IMR-90 (cell line): ENCODE results near the gene SYNPO2. TPM values are rescaled to one million over a fixed set of nuclear protein-coding genes. Genes with fewer than 3 reads are reported as not detected.

ENCODE experiments used
- ATAC-seq: fragments of 200-7000 bp; cut with Tn5 transposase; 2 replicates; pipeline ENCODE4 v1.9.1; 2020; ENCODE audit warnings: low read depth, mild to moderate bottlenecking, moderate library complexity
- BruUV-seq: library from RNA; stranded (reverse); fragments of 400-500 nt; replicated peaks from 2 replicates; lab custom pipeline; 2021; lab: Mats Ljungman, UMichigan
- CTCF ChIA-PET: fragments of 300-600 bp; formaldehyde crosslinking; extraction: SDS; loops from one replicate; lab custom pipeline; 2021; ENCODE audit warnings: antibody characterized with exemption; lab: Yijun Ruan, JAX
- POLR2A ChIA-PET: fragments of 300-600 bp; sonication (Branson Sonifier 250); formaldehyde crosslinking; loops from one replicate; lab custom pipeline; 2022; ENCODE audit warnings: antibody characterized with exemption; ENCODE audit not compliant: unreplicated experiment; lab: Charles Lee
- DNase-seq: peaks from one replicate; pipeline ENCODE4 v3.0.0; 2013
- H2AFZ ChIP-seq: replicated peaks from 2 replicates; pipeline ENCODE3; 2013; ENCODE audit warnings: low read length, mild to moderate bottlenecking; ENCODE audit not compliant: poor library complexity
- H2AK5ac ChIP-seq: 2 replicates; pipeline ENCODE4 v1.6.1; 2013; ENCODE audit warnings: low read depth, low read length, inconsistent platforms
- H2AK9ac ChIP-seq: replicated peaks from 2 replicates; pipeline ENCODE3; 2013; ENCODE audit warnings: mild to moderate bottlenecking, low read depth, low read length, moderate library complexity; ENCODE audit not compliant: poor library complexity
- H2BK120ac ChIP-seq: 2 replicates; pipeline ENCODE4 v1.6.1; 2013; ENCODE audit warnings: low read depth, low read length, inconsistent platforms
- H2BK15ac ChIP-seq: 3 replicates; pipeline ENCODE4 v1.6.1; 2013; ENCODE audit warnings: low read depth, low read length, inconsistent platforms
- H2BK20ac ChIP-seq: 2 replicates; pipeline ENCODE4 v1.6.1; 2013; ENCODE audit warnings: low read depth, mild to moderate bottlenecking, inconsistent platforms, low read length, moderate library complexity
- H2BK5ac ChIP-seq: 2 replicates; pipeline ENCODE4 v1.6.1; 2013; ENCODE audit warnings: mild to moderate bottlenecking, low read depth, low read length, inconsistent platforms; ENCODE audit not compliant: poor library complexity, severe bottlenecking
- H3K14ac ChIP-seq: replicated peaks from 2 replicates; pipeline ENCODE4 v1.6.1; 2013; ENCODE audit warnings: low read depth, low read length, inconsistent platforms
- H3K18ac ChIP-seq: 2 replicates; pipeline ENCODE4 v1.6.1; 2013; ENCODE audit warnings: low read depth, low read length, control low read depth
- H3K23ac ChIP-seq: 2 replicates; pipeline ENCODE4 v1.6.1; 2013; ENCODE audit warnings: low read depth, low read length, inconsistent platforms
- H3K27ac ChIP-seq: 2 replicates; pipeline ENCODE4 v1.5.1; 2013; ENCODE audit warnings: mild to moderate bottlenecking, control low read depth, low read length; ENCODE audit not compliant: insufficient read depth
- H3K27me3 ChIP-seq: 2 replicates; pipeline ENCODE4 v1.6.1; 2013; ENCODE audit warnings: low read length; ENCODE audit not compliant: control insufficient read depth, insufficient read depth
- H3K36me3 ChIP-seq: 2 replicates; pipeline ENCODE4 v1.6.1; 2013; ENCODE audit warnings: low read length, mixed read lengths; ENCODE audit not compliant: control insufficient read depth, insufficient read depth
- H3K4ac ChIP-seq: 2 replicates; pipeline ENCODE4 v1.6.1; 2013; ENCODE audit warnings: low read depth, low read length, inconsistent platforms
- H3K4me1 ChIP-seq: 2 replicates; pipeline ENCODE4 v1.6.1; 2013; ENCODE audit warnings: low read length, mixed read lengths; ENCODE audit not compliant: control insufficient read depth, insufficient read depth
- H3K4me2 ChIP-seq: 2 replicates; pipeline ENCODE4 v1.6.1; 2013; ENCODE audit warnings: low read depth, mild to moderate bottlenecking, control low read depth, low read length, moderate library complexity
- H3K4me3 ChIP-seq: 2 replicates; pipeline ENCODE4 v1.5.1; 2013; ENCODE audit warnings: low read depth, mild to moderate bottlenecking, control low read depth, low read length, moderate library complexity; ENCODE audit not compliant: insufficient read depth
- H3K56ac ChIP-seq: 2 replicates; pipeline ENCODE4 v1.6.1; 2013; ENCODE audit warnings: low read length, inconsistent platforms; ENCODE audit not compliant: insufficient read depth; ENCODE audit errors: extremely low read depth
- H3K79me1 ChIP-seq, 2 experiments: 2 replicates each; pipeline ENCODE4 v1.6.1; 2013; ENCODE audit warnings: low read length in 2 of 2, inconsistent platforms in 1 of 2, low read depth in 1 of 2
- H3K9ac ChIP-seq: 2 replicates; pipeline ENCODE4 v1.6.1; 2013; ENCODE audit warnings: low read depth, low read length, control low read depth
- H3K9me1 ChIP-seq: 2 replicates; pipeline ENCODE4 v1.6.1; 2013; ENCODE audit warnings: low read length, inconsistent platforms; ENCODE audit not compliant: insufficient read depth
- H3K9me3 ChIP-seq: 2 replicates; pipeline ENCODE4 v1.6.1; 2013; ENCODE audit warnings: low read length; ENCODE audit not compliant: control insufficient read depth, insufficient read depth
- H4K20me1 ChIP-seq: 2 replicates; pipeline ENCODE4 v1.6.1; 2013; ENCODE audit warnings: low read length, inconsistent platforms; ENCODE audit not compliant: insufficient read depth
- H4K5ac ChIP-seq: 2 replicates; pipeline ENCODE4 v1.6.1; 2013; ENCODE audit warnings: mild to moderate bottlenecking, low read depth, low read length, control low read depth
- H4K8ac ChIP-seq, 2 experiments: 2 replicates each; pipeline ENCODE4 v1.6.1; 2013; ENCODE audit warnings: low read depth in 2 of 2, low read length in 2 of 2, control low read depth in 1 of 2, inconsistent platforms in 1 of 2
- H4K91ac ChIP-seq: 2 replicates; pipeline ENCODE4 v1.6.1; 2013; ENCODE audit warnings: low read depth, low read length, inconsistent platforms; ENCODE audit not compliant: insufficient read depth
- CEBPB ChIP-seq: IDR thresholded peaks from 2 replicates; pipeline ENCODE4 v1.6.1; 2012; ENCODE audit warnings: low read depth, low read length, improper control_type of control experiment
- ELK1 ChIP-seq: fragments of 150-350 bp; IDR thresholded peaks from 2 replicates; pipeline ENCODE4 v1.6.1; 2016; ENCODE audit warnings: low read depth, mild to moderate bottlenecking, low read length, moderate library complexity, borderline replicate concordance
- FOS ChIP-seq: fragments of 150-350 bp; IDR thresholded peaks from 2 replicates; pipeline ENCODE4 v1.6.1; 2016; ENCODE audit warnings: low read depth, low read length
- MAFK ChIP-seq: IDR thresholded peaks from 2 replicates; pipeline ENCODE4 v1.6.1; 2012; ENCODE audit warnings: low read depth, low read length, improper control_type of control experiment
- MXI1 ChIP-seq: IDR thresholded peaks from 2 replicates; pipeline ENCODE4 v1.6.1; 2012; ENCODE audit warnings: low read depth, mild to moderate bottlenecking, low read length, moderate library complexity, borderline replicate concordance
- RFX5 ChIP-seq: IDR thresholded peaks from 2 replicates; pipeline ENCODE4 v1.8.0; 2012; ENCODE audit warnings: low read depth, mild to moderate bottlenecking, low read length, moderate library complexity
- SMC3 ChIP-seq: fragments of 150-350 bp; IDR thresholded peaks from 2 replicates; pipeline ENCODE4 v1.6.1; 2016; ENCODE audit warnings: low read depth, mild to moderate bottlenecking, antibody characterized with exemption, low read length, moderate library complexity
- USF2 ChIP-seq: fragments of 150-350 bp; IDR thresholded peaks from 2 replicates; pipeline ENCODE4 v1.6.1; 2017; ENCODE audit warnings: mild to moderate bottlenecking, antibody characterized with exemption, low read length, low read depth
- WGBS, 2 experiments: methylation state at CpG; one replicate each; pipeline versions ENCODE4 v1.1.5 to v1.1.7; 2013; ENCODE audit warnings: missing lambda C conversion rate in 2 of 2; ENCODE audit not compliant: insufficient read length in 1 of 2; ENCODE audit errors: extremely low coverage in 2 of 2; 5-methylcytosine and 5-hydroxymethylcytosine counted together
- dilution Hi-C: fragments of 300-500 bp; cut with HindIII; formaldehyde crosslinking; loops from one replicate; pipeline ENCODE4 v1.14.3; 2018; ENCODE audit warnings: low sequenced_read_pairs; ENCODE audit not compliant: unreplicated experiment
- in situ Hi-C: fragments of 300-500 bp; cut with MboI; formaldehyde crosslinking; loops from 3 replicates; pipeline ENCODE4 v1.14.3; 2019; ENCODE audit warnings: low sequenced_read_pairs, inconsistent platforms, mixed read lengths
- intact Hi-C: fragments of 100-400 bp; cut with micrococcal nuclease; formaldehyde crosslinking; loops from 2 replicates; pipeline ENCODE4 v1.10.0; 2022
- polyA plus RNA-seq, 3 experiments: library from polyadenylated mRNA; depleted of rRNA; stranded (reverse); fragments of >200 nt; gene quantifications; 2 replicates each; pipeline ENCODE4 v1.2.3, GENCODE V29; 2012; ENCODE audit warnings: low replicate concordance in 1 of 3
- total RNA-seq: library from RNA; depleted of rRNA; stranded (reverse); fragments of >200 nt; gene quantifications from 2 replicates; pipeline ENCODE4 v1.2.3, GENCODE V29; 2012

SYNPO2 gene
- total and polyA plus RNA-seq, 2 of the 4 experiments (the other 2 are of a cell fraction), result 0.99 to 1.8 TPM

- TF ChIP-seq MXI1, result no peak
- TF ChIP-seq FOS, result no peak
- TF ChIP-seq SMC3, result no peak
- TF ChIP-seq RFX5, result no peak
These were observed 216.1 kb downstream of the SYNPO2 start (continued) for GRCh38 chr4:119104644-119105273.

- no peak overlapping the region for H3K4me2 ChIP-seq
- H3K4me1 ChIP-seq, result peaks cover 12% of the 10 kb centered on the region; the same call in 1 of the 2 replicates
- no peak overlapping the region for H2AK5ac ChIP-seq
- no peaks in the 10 kb centered on the region for H3K9me3 ChIP-seq
- WGBS, 2 experiments, result no CpG with 5 or more reads among the region's 1 CpG
- BruUV-seq, result no TSS peak
- TF ChIP-seq CEBPB (peak; percentile 81), SMC3 (no peak), ELK1 (no peak), USF2 (no peak), MAFK (no peak)
- no peak overlapping the region; the same call in 1 of the 2 replicates for H3K18ac ChIP-seq
- H2AFZ ChIP-seq, result no peak overlapping the region
- no peak overlapping the region for H2AK9ac ChIP-seq
- in situ Hi-C loops, result loop anchor here (10.0 kb wide), 1 partner anchor 109 kb away; the partner anchor contains the start of gene USP53
- no peak overlapping the region for H3K9ac ChIP-seq
- no peak overlapping the region for H3K4ac ChIP-seq
- H3K79me1 ChIP-seq, result 0 out of 4 replicates have a peak, but pooled peaks cover 0 to 2% of the 10 kb centered on the region in 2 experiments
- intact Hi-C loops, result no loop called here
- no peaks in the 10 kb centered on the region for H3K36me3 ChIP-seq
- no peaks in the 10 kb centered on the region for H4K20me1 ChIP-seq
- DNase-seq (no peak), ATAC-seq (no peak)
- 0 out of 4 replicates have a peak overlapping the region, but pooled peaks of 1 of the 2 experiments have one; percentile 34 for H4K8ac ChIP-seq
- H3K27ac ChIP-seq, result no peak overlapping the region
- H3K14ac ChIP-seq, result no peak overlapping the region
- H4K91ac ChIP-seq, result no peak overlapping the region
- POLR2A ChIA-PET, result interaction anchor here (0.9 kb wide), 1 partner anchor 107 kb away, joined by 3 read pairs; the partner anchor contains the start of gene USP53
- H3K4me3 ChIP-seq, result no peak overlapping the region
- H2BK15ac ChIP-seq, result no peak overlapping the region
- H2BK20ac ChIP-seq, result no peak overlapping the region
- H3K9me1 ChIP-seq, result peaks cover 10% of the 10 kb centered on the region; the same call in 1 of the 2 replicates
- H3K56ac ChIP-seq, result no peak overlapping the region
- dilution Hi-C loops, result no loop called here
- no peak overlapping the region for H4K5ac ChIP-seq
- no peak overlapping the region for H3K23ac ChIP-seq
- no peaks in the 10 kb centered on the region for H3K27me3 ChIP-seq
- peak overlapping the region; percentile 66 for H2BK5ac ChIP-seq
- CTCF ChIA-PET, result no interaction called here
- peak overlapping the region; percentile 41; the same call in 1 of the 2 replicates for H2BK120ac ChIP-seq
These were observed 217.0 kb downstream of the SYNPO2 start for GRCh38 chr4:119105605-119106004.
